GM20000 (cell line): ENCODE measurements around the gene AHR.

Source experiments
- DNase-seq: peaks from one replicate; pipeline ENCODE4 v3.0.0; 2012; ENCODE audit warnings: low spot score
- CTCF ChIP-seq: IDR thresholded peaks from 2 replicates; pipeline ENCODE4 v1.5.1; 2012; ENCODE audit warnings: mild to moderate bottlenecking, control low read depth; ENCODE audit errors: extremely low read depth, missing control alignments

Gene AHR

GRCh38 chr7:17325364-17325763 is 26.9 kb downstream of the AHR start:
- no peak for DNase-seq
- no peak for TF ChIP-seq CTCF

GRCh38 chr7:17326378-17326777 is 27.9 kb downstream of the AHR start:
- DNase-seq = no peak
- TF ChIP-seq CTCF = no peak

- no peak for TF ChIP-seq CTCF
- no peak for DNase-seq
Measured at GRCh38 chr7:17328641-17329040, 30.2 kb downstream of the AHR start.

- TF ChIP-seq CTCF = no peak
- no peak for DNase-seq
Measured at GRCh38 chr7:17329440-17329839, 31.0 kb downstream of the AHR start.

GRCh38 chr7:17331891-17332501 is 33.5 kb downstream of the AHR start:
- no peak for TF ChIP-seq CTCF

GRCh38 chr7:17333221-17333620 is 34.8 kb downstream of the AHR start:
- no peak for TF ChIP-seq CTCF
- DNase-seq = no peak

More at GRCh38 chr7:17331891-17332501, 33.5 kb downstream of the AHR start:
- no peak for DNase-seq

- no peak for DNase-seq
- no peak for TF ChIP-seq CTCF
Measured at GRCh38 chr7:17336168-17336567, 37.7 kb downstream of the AHR start.
